IMR-90 (cell line): Measurements from ENCODE around the gene TRIM33. TPM values are rescaled to one million over a fixed set of nuclear protein-coding genes. Genes with fewer than 3 reads are reported as not detected.

ENCODE experiments used
- ATAC-seq: fragments of 200-7000 bp; cut with Tn5 transposase; 2 replicates; pipeline ENCODE4 v1.9.1; 2020; ENCODE audit warnings: low read depth, mild to moderate bottlenecking, moderate library complexity
- BruUV-seq: library from RNA; stranded (reverse); fragments of 400-500 nt; replicated peaks from 2 replicates; lab custom pipeline; 2021; lab: Mats Ljungman, UMichigan
- CTCF ChIA-PET: fragments of 300-600 bp; formaldehyde crosslinking; extraction: SDS; loops from one replicate; lab custom pipeline; 2021; ENCODE audit warnings: antibody characterized with exemption; lab: Yijun Ruan, JAX
- POLR2A ChIA-PET: fragments of 300-600 bp; sonication (Branson Sonifier 250); formaldehyde crosslinking; loops from one replicate; lab custom pipeline; 2022; ENCODE audit warnings: antibody characterized with exemption; ENCODE audit not compliant: unreplicated experiment; lab: Charles Lee
- DNase-seq: peaks from one replicate; pipeline ENCODE4 v3.0.0; 2013
- H2AFZ ChIP-seq: replicated peaks from 2 replicates; pipeline ENCODE3; 2013; ENCODE audit warnings: low read length, mild to moderate bottlenecking; ENCODE audit not compliant: poor library complexity
- H2AK5ac ChIP-seq: 2 replicates; pipeline ENCODE4 v1.6.1; 2013; ENCODE audit warnings: low read depth, low read length, inconsistent platforms
- H2AK9ac ChIP-seq: replicated peaks from 2 replicates; pipeline ENCODE3; 2013; ENCODE audit warnings: mild to moderate bottlenecking, low read depth, low read length, moderate library complexity; ENCODE audit not compliant: poor library complexity
- H2BK120ac ChIP-seq: 2 replicates; pipeline ENCODE4 v1.6.1; 2013; ENCODE audit warnings: low read depth, low read length, inconsistent platforms
- H2BK15ac ChIP-seq: 3 replicates; pipeline ENCODE4 v1.6.1; 2013; ENCODE audit warnings: low read depth, low read length, inconsistent platforms
- H2BK20ac ChIP-seq: 2 replicates; pipeline ENCODE4 v1.6.1; 2013; ENCODE audit warnings: low read depth, mild to moderate bottlenecking, inconsistent platforms, low read length, moderate library complexity
- H2BK5ac ChIP-seq: 2 replicates; pipeline ENCODE4 v1.6.1; 2013; ENCODE audit warnings: mild to moderate bottlenecking, low read depth, low read length, inconsistent platforms; ENCODE audit not compliant: poor library complexity, severe bottlenecking
- H3K14ac ChIP-seq: replicated peaks from 2 replicates; pipeline ENCODE4 v1.6.1; 2013; ENCODE audit warnings: low read depth, low read length, inconsistent platforms
- H3K18ac ChIP-seq: 2 replicates; pipeline ENCODE4 v1.6.1; 2013; ENCODE audit warnings: low read depth, low read length, control low read depth
- H3K23ac ChIP-seq: 2 replicates; pipeline ENCODE4 v1.6.1; 2013; ENCODE audit warnings: low read depth, low read length, inconsistent platforms
- H3K27ac ChIP-seq: 2 replicates; pipeline ENCODE4 v1.5.1; 2013; ENCODE audit warnings: mild to moderate bottlenecking, control low read depth, low read length; ENCODE audit not compliant: insufficient read depth
- H3K27me3 ChIP-seq: 2 replicates; pipeline ENCODE4 v1.6.1; 2013; ENCODE audit warnings: low read length; ENCODE audit not compliant: control insufficient read depth, insufficient read depth
- H3K36me3 ChIP-seq: 2 replicates; pipeline ENCODE4 v1.6.1; 2013; ENCODE audit warnings: low read length, mixed read lengths; ENCODE audit not compliant: control insufficient read depth, insufficient read depth
- H3K4ac ChIP-seq: 2 replicates; pipeline ENCODE4 v1.6.1; 2013; ENCODE audit warnings: low read depth, low read length, inconsistent platforms
- H3K4me1 ChIP-seq: 2 replicates; pipeline ENCODE4 v1.6.1; 2013; ENCODE audit warnings: low read length, mixed read lengths; ENCODE audit not compliant: control insufficient read depth, insufficient read depth
- H3K4me2 ChIP-seq: 2 replicates; pipeline ENCODE4 v1.6.1; 2013; ENCODE audit warnings: low read depth, mild to moderate bottlenecking, control low read depth, low read length, moderate library complexity
- H3K4me3 ChIP-seq: 2 replicates; pipeline ENCODE4 v1.5.1; 2013; ENCODE audit warnings: low read depth, mild to moderate bottlenecking, control low read depth, low read length, moderate library complexity; ENCODE audit not compliant: insufficient read depth
- H3K56ac ChIP-seq: 2 replicates; pipeline ENCODE4 v1.6.1; 2013; ENCODE audit warnings: low read length, inconsistent platforms; ENCODE audit not compliant: insufficient read depth; ENCODE audit errors: extremely low read depth
- H3K79me1 ChIP-seq, 2 experiments: 2 replicates each; pipeline ENCODE4 v1.6.1; 2013; ENCODE audit warnings: low read length in 2 of 2, inconsistent platforms in 1 of 2, low read depth in 1 of 2
- H3K9ac ChIP-seq: 2 replicates; pipeline ENCODE4 v1.6.1; 2013; ENCODE audit warnings: low read depth, low read length, control low read depth
- H3K9me1 ChIP-seq: 2 replicates; pipeline ENCODE4 v1.6.1; 2013; ENCODE audit warnings: low read length, inconsistent platforms; ENCODE audit not compliant: insufficient read depth
- H3K9me3 ChIP-seq: 2 replicates; pipeline ENCODE4 v1.6.1; 2013; ENCODE audit warnings: low read length; ENCODE audit not compliant: control insufficient read depth, insufficient read depth
- H4K20me1 ChIP-seq: 2 replicates; pipeline ENCODE4 v1.6.1; 2013; ENCODE audit warnings: low read length, inconsistent platforms; ENCODE audit not compliant: insufficient read depth
- H4K5ac ChIP-seq: 2 replicates; pipeline ENCODE4 v1.6.1; 2013; ENCODE audit warnings: mild to moderate bottlenecking, low read depth, low read length, control low read depth
- H4K8ac ChIP-seq, 2 experiments: 2 replicates each; pipeline ENCODE4 v1.6.1; 2013; ENCODE audit warnings: low read depth in 2 of 2, low read length in 2 of 2, control low read depth in 1 of 2, inconsistent platforms in 1 of 2
- H4K91ac ChIP-seq: 2 replicates; pipeline ENCODE4 v1.6.1; 2013; ENCODE audit warnings: low read depth, low read length, inconsistent platforms; ENCODE audit not compliant: insufficient read depth
- CEBPB ChIP-seq: IDR thresholded peaks from 2 replicates; pipeline ENCODE4 v1.6.1; 2012; ENCODE audit warnings: low read depth, low read length, improper control_type of control experiment
- CHD1 ChIP-seq: IDR thresholded peaks from 2 replicates; pipeline ENCODE4 v1.6.1; 2012; ENCODE audit warnings: low read depth, low read length, improper control_type of control experiment
- USF2 ChIP-seq: fragments of 150-350 bp; IDR thresholded peaks from 2 replicates; pipeline ENCODE4 v1.6.1; 2017; ENCODE audit warnings: mild to moderate bottlenecking, antibody characterized with exemption, low read length, low read depth
- WGBS, 2 experiments: methylation state at CpG; one replicate each; pipeline versions ENCODE4 v1.1.5 to v1.1.7; 2013; ENCODE audit warnings: missing lambda C conversion rate in 2 of 2; ENCODE audit not compliant: insufficient read length in 1 of 2; ENCODE audit errors: extremely low coverage in 2 of 2; 5-methylcytosine and 5-hydroxymethylcytosine counted together
- dilution Hi-C: fragments of 300-500 bp; cut with HindIII; formaldehyde crosslinking; loops from one replicate; pipeline ENCODE4 v1.14.3; 2018; ENCODE audit warnings: low sequenced_read_pairs; ENCODE audit not compliant: unreplicated experiment
- in situ Hi-C: fragments of 300-500 bp; cut with MboI; formaldehyde crosslinking; loops from 3 replicates; pipeline ENCODE4 v1.14.3; 2019; ENCODE audit warnings: low sequenced_read_pairs, inconsistent platforms, mixed read lengths
- intact Hi-C: fragments of 100-400 bp; cut with micrococcal nuclease; formaldehyde crosslinking; loops from 2 replicates; pipeline ENCODE4 v1.10.0; 2022
- polyA plus RNA-seq, 3 experiments: library from polyadenylated mRNA; depleted of rRNA; stranded (reverse); fragments of >200 nt; gene quantifications; 2 replicates each; pipeline ENCODE4 v1.2.3, GENCODE V29; 2012; ENCODE audit warnings: low replicate concordance in 1 of 3
- total RNA-seq: library from RNA; depleted of rRNA; stranded (reverse); fragments of >200 nt; gene quantifications from 2 replicates; pipeline ENCODE4 v1.2.3, GENCODE V29; 2012

TRIM33 gene
- total and polyA plus RNA-seq, 2 of the 4 experiments (the other 2 are of a cell fraction) = 9.5 to 40.1 TPM

- peaks cover 7% of the 10 kb centered on the region for H3K36me3 ChIP-seq
Measured at GRCh38 chr1:114395863-114396262, 115.1 kb downstream of the TRIM33 start.

More at GRCh38 chr1:114395863-114396262, 115.1 kb downstream of the TRIM33 start:
- no CpG with 5 or more reads among the region's 1 CpG for WGBS, 2 experiments
- Histone ChIP-seq H4K91ac (no peak overlapping the region), H2AFZ (no peak overlapping the region), H3K56ac (no peak overlapping the region), H3K4me2 (no peak overlapping the region), H3K79me1 (no peaks in the 10 kb centered on the region), H2AK5ac (no peak overlapping the region), H3K4ac (no peak overlapping the region), H2BK5ac (no peak overlapping the region), H3K18ac (no peak overlapping the region), H3K9me3 (no peaks in the 10 kb centered on the region), H4K5ac (no peak overlapping the region), H3K27me3 (no peaks in the 10 kb centered on the region), H3K4me1 (no peaks in the 10 kb centered on the region), H3K27ac (no peak overlapping the region), H2BK120ac (no peak overlapping the region), H2AK9ac (no peak overlapping the region), H3K9me1 (no peaks in the 10 kb centered on the region), H2BK20ac (no peak overlapping the region), H3K9ac (no peak overlapping the region), H2BK15ac (no peak overlapping the region), H3K14ac (no peak overlapping the region), H4K20me1 (no peaks in the 10 kb centered on the region), H3K4me3 (no peak overlapping the region), H4K8ac (no peak overlapping the region), H3K23ac (no peak overlapping the region)
- no peak for TF ChIP-seq CHD1
- TF ChIP-seq CEBPB = no peak
- TF ChIP-seq USF2 = no peak
- ChIA-PET POLR2A (no interaction called here), CTCF (no interaction called here)
- intact Hi-C loops = no loop called here
- ATAC-seq (no peak), DNase-seq (no peak)
- no TSS peak for BruUV-seq
- dilution Hi-C loops = no loop called here
- in situ Hi-C loops = no loop called here
